K562 treated with DMSO at 1 percent for 12 hours (cell line): ENCODE results near the gene TPD52L1. TPM values are rescaled to one million over a fixed set of nuclear protein-coding genes. Genes with fewer than 3 reads are reported as not detected.

Source experiments
- total RNA-seq: library from RNA; unstranded; fragments of 300-600 nt; gene quantifications from 2 replicates; pipeline ENCODE4 v1.2.3, GENCODE V29; 2022; ENCODE audit not compliant: insufficient read depth

TPD52L1 gene
- 108 and 112 TPM in 2 replicates for total RNA-seq

GRCh38 chr6:125153391-125154117 lies at the start of gene TPD52L1:
TPD52L1 (plus strand) TSS chr6:125153773; CDS start chr6:125153952, 179 bp downstream.

GRCh38 chr6:125301435-125302391 lies 148.1 kb downstream of the TPD52L1 start, which contains the start of gene HDDC2:
HDDC2 (minus strand) TSS chr6:125301967; CDS start chr6:125301932, 35 bp downstream.

Other genes starting within 250 kb of the TPD52L1 start
- 9.8 and 15.4 TPM in 2 replicates for gene RNF217, start 191.3 kb upstream of the TPD52L1 start, total RNA-seq
- gene HDDC2, start 148.2 kb downstream of the TPD52L1 start, total RNA-seq: 98.9 and 121 TPM in 2 replicates